Fibroblast of skin of right biceps (primary cell): ENCODE data around the gene RCBTB2.

Source experiments
- DNase-seq: peaks from one replicate; pipeline ENCODE4 v3.0.0-alpha.2; 2013

RCBTB2 gene

GRCh38 chr13:48562296-48563066 lies 29.6 kb upstream of the RCBTB2 start:
- DNase-seq: no peak

GRCh38 chr13:48561466-48562235 lies 28.8 kb upstream of the RCBTB2 start:
- DNase-seq: no peak

- no peak for DNase-seq
These were observed 27.9 kb upstream of the RCBTB2 start for GRCh38 chr13:48560657-48561337.

GRCh38 chr13:48559638-48560320 lies 26.9 kb upstream of the RCBTB2 start:
- DNase-seq: peak; percentile 33

GRCh38 chr13:48556817-48557216 lies 23.9 kb upstream of the RCBTB2 start:
- DNase-seq: no peak

GRCh38 chr13:48555441-48555840 lies 22.6 kb upstream of the RCBTB2 start:
- no peak for DNase-seq

- DNase-seq: no peak
These were observed 18.4 kb upstream of the RCBTB2 start for GRCh38 chr13:48551329-48551728.

- no peak for DNase-seq
These were observed 16.8 kb upstream of the RCBTB2 start for GRCh38 chr13:48549658-48550057.

GRCh38 chr13:48547663-48548092 lies 14.8 kb upstream of the RCBTB2 start:
- no peak for DNase-seq

- no peak for DNase-seq
These were observed 12.7 kb upstream of the RCBTB2 start for GRCh38 chr13:48545608-48546007.

GRCh38 chr13:48542581-48543341 lies 9.9 kb upstream of the RCBTB2 start:
- DNase-seq: peak; percentile 6

GRCh38 chr13:48542138-48542537 lies 9.3 kb upstream of the RCBTB2 start:
- no peak for DNase-seq

GRCh38 chr13:48539550-48539949 lies 6.7 kb upstream of the RCBTB2 start:
- no peak for DNase-seq

- no peak for DNase-seq
These were observed 3.9 kb upstream of the RCBTB2 start for GRCh38 chr13:48536621-48537250.

- no peak for DNase-seq
These were observed 2.9 kb upstream of the RCBTB2 start for GRCh38 chr13:48535766-48536165.

- no peak for DNase-seq
These were observed 2.1 kb upstream of the RCBTB2 start for GRCh38 chr13:48534911-48535501.

- no peak for DNase-seq
These were observed 1.2 kb upstream of the RCBTB2 start for GRCh38 chr13:48533961-48534600.

- DNase-seq: peak; percentile 48
These were observed 699 bp downstream of the RCBTB2 start for GRCh38 chr13:48532256-48532505.

GRCh38 chr13:48531416-48532255 lies 1.2 kb downstream of the RCBTB2 start:
- DNase-seq: no peak

- DNase-seq: no peak
These were observed 2.0 kb downstream of the RCBTB2 start for GRCh38 chr13:48530833-48531232.
